D341Med (cell line): Measurements from ENCODE around the gene KCNA10.

Experiments
- DNase-seq: peaks from one replicate; pipeline ENCODE4 v3.0.0; 2012; ENCODE audit warnings: low spot score

Gene KCNA10

GRCh38 chr1:110477445-110477957 is 41.5 kb downstream of the KCNA10 start:
- no peak for DNase-seq

GRCh38 chr1:110477041-110477440 is 41.9 kb downstream of the KCNA10 start:
- DNase-seq, result no peak

- DNase-seq, result no peak
Measured at GRCh38 chr1:110476028-110476765, 42.8 kb downstream of the KCNA10 start.

GRCh38 chr1:110475362-110476027 is 43.5 kb downstream of the KCNA10 start:
- no peak for DNase-seq

GRCh38 chr1:110474444-110474843 is 44.5 kb downstream of the KCNA10 start:
- no peak for DNase-seq

- DNase-seq, result no peak
Measured at GRCh38 chr1:110472546-110472945, 46.4 kb downstream of the KCNA10 start.

- no peak for DNase-seq
Measured at GRCh38 chr1:110471131-110471530, 47.8 kb downstream of the KCNA10 start.
